ENCODE results near the gene ENO4. TPM values are rescaled to one million over a fixed set of nuclear protein-coding genes. Genes with fewer than 3 reads are reported as not detected.

The ENO4 gene
- total RNA-seq, 4 donors from 2014 or later: 0.27 to 0.40 TPM; not detected in 2

- DNase-seq: no peak
- TF ChIP-seq EP300 (IDR thresholded peaks at IDR 0.05; ENCODE audit: low read depth) (no peak), POLR2A (IDR thresholded peaks at IDR 0.05) (no peak), POLR2AphosphoS5 (IDR thresholded peaks at IDR 0.05) (no peak), CTCF (IDR thresholded peaks at IDR 0.05) (no peak)
- intact Hi-C loops (cut with DNase I; ENCODE audit: low total_unique reads): no loop called here
These were observed 26.6 kb downstream of the ENO4 start for GRCh38 chr10:116875897-116876296.

GRCh38 chr10:116877391-116877790, 28.1 kb downstream of the ENO4 start:
- no peaks in the 10 kb centered on the region for H3K4me1 ChIP-seq
- no peak for DNase-seq
- no peak overlapping the region for H3K27ac ChIP-seq
- H3K9me3 ChIP-seq: no peaks in the 10 kb centered on the region
- H3K36me3 ChIP-seq: no peaks in the 10 kb centered on the region
- no peak for TF ChIP-seq EP300 (IDR thresholded peaks at IDR 0.05; ENCODE audit: low read depth)
- TF ChIP-seq CTCF (IDR thresholded peaks at IDR 0.05): no peak
- TF ChIP-seq POLR2AphosphoS5 (IDR thresholded peaks at IDR 0.05): no peak
- no peak for TF ChIP-seq POLR2A (IDR thresholded peaks at IDR 0.05)
- in situ Hi-C loops (cut with MboI; ENCODE audit: low pct_ligation_motif_present in 1 of 4, low pct_unique_long_range_greater_than_20kb in 1 of 4, low sequenced_read_pairs in 3 of 4) (no loop called here), intact Hi-C loops (cut with DNase I; ENCODE audit: low total_unique reads) (no loop called here)
- WGBS, 2 donors (ENCODE audit: low coverage in 1 of 2): 79% methylated on average over 3 of the region's 3 CpGs; no CpG with 5 or more reads in 1 of the 2 donors
- H3K27me3 ChIP-seq: peaks cover 6% of the 10 kb centered on the region
- no peak overlapping the region for H3K4me3 ChIP-seq

More at GRCh38 chr10:116875897-116876296, 26.6 kb downstream of the ENO4 start:
- Histone ChIP-seq H3K4me1 (no peaks in the 10 kb centered on the region), H3K27me3 (peaks cover 6% of the 10 kb centered on the region), H3K27ac (no peak overlapping the region), H3K4me3 (no peak overlapping the region), H3K36me3 (no peaks in the 10 kb centered on the region), H3K9me3 (no peaks in the 10 kb centered on the region)
- whole genome bisulfite sequencing, 2 donors (ENCODE audit: low coverage in 1 of 2): 80 to 82% methylated on average over 2 of the region's 2 CpGs
- in situ Hi-C loops (cut with MboI; ENCODE audit: low pct_ligation_motif_present in 1 of 4, low pct_unique_long_range_greater_than_20kb in 1 of 4, low sequenced_read_pairs in 3 of 4): no loop called here

- no peaks in the 10 kb centered on the region for H3K4me1 ChIP-seq
- no peak overlapping the region for H3K27ac ChIP-seq
- no peaks in the 10 kb centered on the region for H3K9me3 ChIP-seq
- DNase-seq: no peak
- peaks cover 3% of the 10 kb centered on the region for H3K27me3 ChIP-seq
- WGBS, 2 donors (ENCODE audit: low coverage in 1 of 2): 45 to 64% methylated on average over 2 of the region's 2 CpGs
- no peak for TF ChIP-seq POLR2A (IDR thresholded peaks at IDR 0.05)
- intact Hi-C loops (cut with DNase I; ENCODE audit: low total_unique reads) (no loop called here), in situ Hi-C loops (cut with MboI; ENCODE audit: low pct_ligation_motif_present in 1 of 4, low pct_unique_long_range_greater_than_20kb in 1 of 4, low sequenced_read_pairs in 3 of 4) (no loop called here)
- no peak overlapping the region for H3K4me3 ChIP-seq
- H3K36me3 ChIP-seq: no peaks in the 10 kb centered on the region
These were observed 28.8 kb downstream of the ENO4 start for GRCh38 chr10:116878123-116878522.

- Histone ChIP-seq H3K27me3 (no peaks in the 10 kb centered on the region), H3K36me3 (no peaks in the 10 kb centered on the region), H3K27ac (no peak overlapping the region), H3K4me3 (no peak overlapping the region), H3K4me1 (no peaks in the 10 kb centered on the region), H3K9me3 (no peaks in the 10 kb centered on the region)
- DNase-seq: no peak
- intact Hi-C loops (cut with DNase I; ENCODE audit: low total_unique reads): no loop called here
- WGBS, 2 donors (ENCODE audit: low coverage in 1 of 2): 81 to 83% methylated on average over 7 of the region's 7 CpGs
- no peak for TF ChIP-seq POLR2A (IDR thresholded peaks at IDR 0.05)
- no peak for TF ChIP-seq CTCF (IDR thresholded peaks at IDR 0.05)
- TF ChIP-seq EP300 (IDR thresholded peaks at IDR 0.05; ENCODE audit: low read depth): no peak
- no peak for TF ChIP-seq POLR2AphosphoS5 (IDR thresholded peaks at IDR 0.05)
- in situ Hi-C loops (cut with MboI; ENCODE audit: low pct_ligation_motif_present in 1 of 4, low pct_unique_long_range_greater_than_20kb in 1 of 4, low sequenced_read_pairs in 3 of 4): no loop called here
These were observed 30.5 kb downstream of the ENO4 start for GRCh38 chr10:116879817-116880216.
